PFSK-1 (cell line): ENCODE measurements around the gene LRRFIP2.

Source experiments
- FOXP2 ChIP-seq: optimal IDR thresholded peaks from 2 replicates; pipeline ENCODE3; 2011; ENCODE audit warnings: borderline replicate concordance, control low read depth, inconsistent platforms; ENCODE audit not compliant: insufficient read depth; ENCODE audit errors: extremely low read length, extremely low read depth
- POLR2AphosphoS5 ChIP-seq: IDR thresholded peaks from 2 replicates; pipeline ENCODE4 v1.6.1; 2012; ENCODE audit warnings: low read depth, mild to moderate bottlenecking, control low read depth, low read length, moderate library complexity
- SIN3A ChIP-seq: IDR thresholded peaks from 2 replicates; pipeline ENCODE4 v1.6.1; 2012; ENCODE audit warnings: mild to moderate bottlenecking, low read length, moderate library complexity, borderline replicate concordance; ENCODE audit not compliant: insufficient read depth
- TAF1 ChIP-seq: IDR thresholded peaks from 2 replicates; pipeline ENCODE4 v1.6.1; 2012; ENCODE audit warnings: low read length, control low read depth, borderline replicate concordance; ENCODE audit not compliant: insufficient read depth
- TF ChIP-seq, protein P1 (sequence below), 2 experiments: IDR thresholded peaks; 2 replicates each; pipeline versions ENCODE4 v1.6.1 to v1.8.0; 2011 to 2012; ENCODE audit warnings: low read depth in 2 of 2, low read length in 2 of 2, control low read depth in 1 of 2, inconsistent platforms in 1 of 2, mild to moderate bottlenecking in 1 of 2, moderate library complexity in 1 of 2; ENCODE audit not compliant: insufficient read depth in 1 of 2

GRCh38 chr3:37217098-37217849, 42.9 kb upstream of the LRRFIP2 start:
- TF ChIP-seq POLR2AphosphoS5 (no peak), TAF1 (no peak), SIN3A (no peak), FOXP2 (no peak)
- TF ChIP-seq, protein P1, sequence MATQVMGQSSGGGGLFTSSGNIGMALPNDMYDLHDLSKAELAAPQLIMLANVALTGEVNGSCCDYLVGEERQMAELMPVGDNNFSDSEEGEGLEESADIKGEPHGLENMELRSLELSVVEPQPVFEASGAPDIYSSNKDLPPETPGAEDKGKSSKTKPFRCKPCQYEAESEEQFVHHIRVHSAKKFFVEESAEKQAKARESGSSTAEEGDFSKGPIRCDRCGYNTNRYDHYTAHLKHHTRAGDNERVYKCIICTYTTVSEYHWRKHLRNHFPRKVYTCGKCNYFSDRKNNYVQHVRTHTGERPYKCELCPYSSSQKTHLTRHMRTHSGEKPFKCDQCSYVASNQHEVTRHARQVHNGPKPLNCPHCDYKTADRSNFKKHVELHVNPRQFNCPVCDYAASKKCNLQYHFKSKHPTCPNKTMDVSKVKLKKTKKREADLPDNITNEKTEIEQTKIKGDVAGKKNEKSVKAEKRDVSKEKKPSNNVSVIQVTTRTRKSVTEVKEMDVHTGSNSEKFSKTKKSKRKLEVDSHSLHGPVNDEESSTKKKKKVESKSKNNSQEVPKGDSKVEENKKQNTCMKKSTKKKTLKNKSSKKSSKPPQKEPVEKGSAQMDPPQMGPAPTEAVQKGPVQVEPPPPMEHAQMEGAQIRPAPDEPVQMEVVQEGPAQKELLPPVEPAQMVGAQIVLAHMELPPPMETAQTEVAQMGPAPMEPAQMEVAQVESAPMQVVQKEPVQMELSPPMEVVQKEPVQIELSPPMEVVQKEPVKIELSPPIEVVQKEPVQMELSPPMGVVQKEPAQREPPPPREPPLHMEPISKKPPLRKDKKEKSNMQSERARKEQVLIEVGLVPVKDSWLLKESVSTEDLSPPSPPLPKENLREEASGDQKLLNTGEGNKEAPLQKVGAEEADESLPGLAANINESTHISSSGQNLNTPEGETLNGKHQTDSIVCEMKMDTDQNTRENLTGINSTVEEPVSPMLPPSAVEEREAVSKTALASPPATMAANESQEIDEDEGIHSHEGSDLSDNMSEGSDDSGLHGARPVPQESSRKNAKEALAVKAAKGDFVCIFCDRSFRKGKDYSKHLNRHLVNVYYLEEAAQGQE (IDR thresholded peaks at IDR 0.05; ENCODE audit: insufficient read depth in 1 of 2, low read depth in 2 of 2, low read length in 2 of 2), result no peak
